ENCODE data around the gene SPATA3. TPM values are rescaled to one million over a fixed set of nuclear protein-coding genes. Genes with fewer than 3 reads are reported as not detected.

SPATA3 gene
- total and polyA plus RNA-seq, 2 of the 13 experiments (the other 11 are each of a cell fraction or from before 2014, with no cell fraction given): not detected

DNA sequence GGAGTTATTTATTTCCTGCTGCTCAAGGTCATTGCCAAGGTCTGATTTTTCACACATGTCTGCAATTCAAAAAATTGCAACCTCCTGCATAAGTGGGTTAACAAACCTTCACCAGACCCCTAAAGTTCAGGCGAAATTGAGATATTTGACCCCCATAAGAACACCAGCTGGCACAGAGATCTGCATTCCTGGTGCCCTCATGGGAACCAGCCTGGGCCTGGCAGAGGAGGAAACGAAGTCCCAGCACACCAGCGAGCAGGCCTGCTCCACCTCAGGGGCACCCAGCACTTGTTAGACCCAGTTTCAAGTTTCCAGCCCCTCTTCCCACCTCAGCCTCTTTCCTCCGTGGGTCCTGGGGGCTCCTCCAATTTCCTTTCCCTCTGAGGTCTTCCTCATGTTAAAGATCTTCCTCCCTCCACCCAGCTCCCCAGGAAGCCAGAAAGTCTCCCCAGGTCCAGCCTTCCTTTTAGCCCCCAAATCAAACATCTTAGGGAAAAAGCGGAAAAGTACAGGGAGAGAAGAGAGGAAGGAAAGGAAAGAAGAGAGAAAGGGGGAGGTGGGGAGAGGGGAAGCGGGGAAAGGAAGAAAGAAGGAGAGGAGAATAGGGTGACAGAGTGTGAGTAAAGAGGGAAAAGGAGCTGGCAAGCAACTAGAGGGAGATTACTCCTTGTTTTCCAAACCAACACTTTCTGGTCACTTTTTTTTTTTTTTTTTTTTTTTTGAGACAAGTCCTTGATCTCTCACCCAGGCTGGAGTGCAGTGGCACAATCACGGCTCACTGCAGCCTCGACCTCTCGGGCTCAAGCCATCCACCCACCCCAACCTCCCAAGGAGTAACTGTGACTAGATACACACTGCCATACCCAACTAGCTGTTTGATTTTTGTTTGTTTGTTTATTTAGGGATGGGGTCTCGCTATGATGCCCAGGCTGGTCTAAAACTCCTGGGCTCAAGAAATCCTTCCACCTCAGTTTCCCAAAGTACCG is 37.5 kb downstream of the SPATA3 start (continued):
- TF ChIP-seq ZNF639 (CRISPR knock-in tag; conservative IDR thresholded peaks at IDR 0.05) (0 out of 2 replicates have a peak, but pooled peaks have one; percentile 23), NR2C2 (CRISPR knock-in tag; IDR thresholded peaks at IDR 0.05; ENCODE audit: borderline replicate concordance) (0 out of 2 replicates have a peak, but pooled peaks have one; percentile 16), ZNF773 (CRISPR knock-in tag; IDR thresholded peaks at IDR 0.05; ENCODE audit: borderline replicate concordance) (no peak), DMTF1 (CRISPR knock-in tag; IDR thresholded peaks at IDR 0.05) (no peak), ZC3H13 (CRISPR knock-in tag; IDR thresholded peaks at IDR 0.05) (0 out of 2 replicates have a peak, but pooled peaks have one; percentile 64), ZNF572 (CRISPR knock-in tag; IDR thresholded peaks at IDR 0.05) (no peak), ZBTB3 (CRISPR knock-in tag; IDR thresholded peaks at IDR 0.05; ENCODE audit: borderline replicate concordance, low read depth) (0 out of 2 replicates have a peak, but pooled peaks have one; percentile 18), NR2F6 (IDR thresholded peaks at IDR 0.05) (peak; percentile 26; the same call in 1 of the 2 replicates), NR2F6 (CRISPR knock-in tag; IDR thresholded peaks at IDR 0.05) (no peak; the same call in 1 of the 2 replicates), ELF3 (CRISPR knock-in tag; IDR thresholded peaks at IDR 0.05) (no peak), ZNF891 (CRISPR knock-in tag; IDR thresholded peaks at IDR 0.05) (no peak), HNF4A (CRISPR knock-in tag; IDR thresholded peaks at IDR 0.05) (peak; percentile 44; the same call in 1 of the 2 replicates), ZNF501 (CRISPR knock-in tag; IDR thresholded peaks at IDR 0.05) (peak; percentile 45; the same call in 1 of the 2 replicates), KMT2B (CRISPR knock-in tag; IDR thresholded peaks at IDR 0.05) (0 out of 2 replicates have a peak, but pooled peaks have one; percentile 37), MED13 (CRISPR knock-in tag; IDR thresholded peaks at IDR 0.05) (no peak; the same call in 1 of the 2 replicates), YY1 (IDR thresholded peaks at IDR 0.05; ENCODE audit: insufficient read depth, insufficient replicate concordance, low read depth, low read length) (no peak), ZNF792 (CRISPR knock-in tag; IDR thresholded peaks at IDR 0.05) (no peak)
- TF ChIP-seq, protein P1, sequence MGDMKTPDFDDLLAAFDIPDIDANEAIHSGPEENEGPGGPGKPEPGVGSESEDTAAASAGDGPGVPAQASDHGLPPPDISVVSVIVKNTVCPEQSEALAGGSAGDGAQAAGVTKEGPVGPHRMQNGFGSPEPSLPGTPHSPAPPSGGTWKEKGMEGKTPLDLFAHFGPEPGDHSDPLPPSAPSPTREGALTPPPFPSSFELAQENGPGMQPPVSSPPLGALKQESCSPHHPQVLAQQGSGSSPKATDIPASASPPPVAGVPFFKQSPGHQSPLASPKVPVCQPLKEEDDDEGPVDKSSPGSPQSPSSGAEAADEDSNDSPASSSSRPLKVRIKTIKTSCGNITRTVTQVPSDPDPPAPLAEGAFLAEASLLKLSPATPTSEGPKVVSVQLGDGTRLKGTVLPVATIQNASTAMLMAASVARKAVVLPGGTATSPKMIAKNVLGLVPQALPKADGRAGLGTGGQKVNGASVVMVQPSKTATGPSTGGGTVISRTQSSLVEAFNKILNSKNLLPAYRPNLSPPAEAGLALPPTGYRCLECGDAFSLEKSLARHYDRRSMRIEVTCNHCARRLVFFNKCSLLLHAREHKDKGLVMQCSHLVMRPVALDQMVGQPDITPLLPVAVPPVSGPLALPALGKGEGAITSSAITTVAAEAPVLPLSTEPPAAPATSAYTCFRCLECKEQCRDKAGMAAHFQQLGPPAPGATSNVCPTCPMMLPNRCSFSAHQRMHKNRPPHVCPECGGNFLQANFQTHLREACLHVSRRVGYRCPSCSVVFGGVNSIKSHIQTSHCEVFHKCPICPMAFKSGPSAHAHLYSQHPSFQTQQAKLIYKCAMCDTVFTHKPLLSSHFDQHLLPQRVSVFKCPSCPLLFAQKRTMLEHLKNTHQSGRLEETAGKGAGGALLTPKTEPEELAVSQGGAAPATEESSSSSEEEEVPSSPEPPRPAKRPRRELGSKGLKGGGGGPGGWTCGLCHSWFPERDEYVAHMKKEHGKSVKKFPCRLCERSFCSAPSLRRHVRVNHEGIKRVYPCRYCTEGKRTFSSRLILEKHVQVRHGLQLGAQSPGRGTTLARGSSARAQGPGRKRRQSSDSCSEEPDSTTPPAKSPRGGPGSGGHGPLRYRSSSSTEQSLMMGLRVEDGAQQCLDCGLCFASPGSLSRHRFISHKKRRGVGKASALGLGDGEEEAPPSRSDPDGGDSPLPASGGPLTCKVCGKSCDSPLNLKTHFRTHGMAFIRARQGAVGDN (CRISPR knock-in tag; IDR thresholded peaks at IDR 0.05): peak; percentile 64
